ENCODE measurements around the gene SORBS2.

- no peak for TF ChIP-seq POLR2A (IDR thresholded peaks at IDR 0.05)
- no peak for TF ChIP-seq CTCF (IDR thresholded peaks at IDR 0.05)
- TF ChIP-seq POLR2AphosphoS5 (IDR thresholded peaks at IDR 0.05) = no peak
- no peak for TF ChIP-seq EP300 (IDR thresholded peaks at IDR 0.05)
These were observed 32.5 kb downstream of the SORBS2 start for GRCh38 chr4:185779517-185779916.
